Measurements from ENCODE around the gene ITIH3. TPM values are rescaled to one million over a fixed set of nuclear protein-coding genes. Genes with fewer than 3 reads are reported as not detected.
A peak's percentile ranks its signal among the peaks of the same experiment; 100 is the strongest.

Gene ITIH3
- total RNA-seq, 4 donors from 2014 or later: 0.48 to 11.8 (median 5.6) TPM

DNA sequence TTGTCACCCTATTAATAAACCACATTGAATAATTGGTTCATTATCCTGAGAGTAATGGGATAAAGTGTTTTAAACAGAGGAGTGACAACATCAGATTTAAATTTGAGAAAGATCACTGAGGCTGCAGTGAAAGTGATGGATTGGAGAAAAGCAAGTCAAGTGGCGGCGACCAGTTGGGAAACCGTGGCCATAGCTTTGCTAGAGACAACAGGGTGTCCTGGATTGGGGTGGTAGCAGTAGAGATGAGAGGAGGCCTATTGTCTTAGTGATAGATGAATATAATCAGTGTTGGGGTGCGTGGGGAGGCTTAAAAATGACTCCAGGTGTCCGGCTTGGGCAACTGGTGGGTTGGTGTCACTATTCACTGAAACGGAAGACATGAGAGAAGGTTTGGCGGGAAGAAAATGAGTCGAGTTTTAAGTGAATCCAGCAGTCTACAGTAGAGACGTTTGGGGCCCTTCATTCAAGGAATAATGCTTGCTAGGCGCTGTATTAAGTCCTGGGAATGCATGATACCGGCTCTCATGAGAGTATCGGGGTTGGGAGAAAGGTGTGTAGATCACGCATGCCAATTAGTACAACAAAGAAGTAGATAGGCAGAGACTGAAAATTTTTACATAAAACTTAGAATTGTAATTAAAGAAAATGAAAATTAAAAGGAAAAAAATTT is 24.7 kb upstream of the ITIH3 start:
- Histone ChIP-seq H3K36me3 (no peaks in the 10 kb centered on the region), H3K27me3 (no peaks in the 10 kb centered on the region), H3K27ac (peak overlapping the region; percentile 24 to 77), H3K4me1 (peaks cover 0 to 8% of the 10 kb centered on the region in 2 donors), H3K9me3 (no peaks in the 10 kb centered on the region), H3K4me3 (peak overlapping the region; percentile 88 to 91)
- intact Hi-C loops (cut with DNase I; ENCODE audit: low total_unique reads): no loop called here
- TF ChIP-seq, protein P1, sequence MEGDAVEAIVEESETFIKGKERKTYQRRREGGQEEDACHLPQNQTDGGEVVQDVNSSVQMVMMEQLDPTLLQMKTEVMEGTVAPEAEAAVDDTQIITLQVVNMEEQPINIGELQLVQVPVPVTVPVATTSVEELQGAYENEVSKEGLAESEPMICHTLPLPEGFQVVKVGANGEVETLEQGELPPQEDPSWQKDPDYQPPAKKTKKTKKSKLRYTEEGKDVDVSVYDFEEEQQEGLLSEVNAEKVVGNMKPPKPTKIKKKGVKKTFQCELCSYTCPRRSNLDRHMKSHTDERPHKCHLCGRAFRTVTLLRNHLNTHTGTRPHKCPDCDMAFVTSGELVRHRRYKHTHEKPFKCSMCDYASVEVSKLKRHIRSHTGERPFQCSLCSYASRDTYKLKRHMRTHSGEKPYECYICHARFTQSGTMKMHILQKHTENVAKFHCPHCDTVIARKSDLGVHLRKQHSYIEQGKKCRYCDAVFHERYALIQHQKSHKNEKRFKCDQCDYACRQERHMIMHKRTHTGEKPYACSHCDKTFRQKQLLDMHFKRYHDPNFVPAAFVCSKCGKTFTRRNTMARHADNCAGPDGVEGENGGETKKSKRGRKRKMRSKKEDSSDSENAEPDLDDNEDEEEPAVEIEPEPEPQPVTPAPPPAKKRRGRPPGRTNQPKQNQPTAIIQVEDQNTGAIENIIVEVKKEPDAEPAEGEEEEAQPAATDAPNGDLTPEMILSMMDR (IDR thresholded peaks at IDR 0.05): no peak
- no peak for TF ChIP-seq POLR2A (IDR thresholded peaks at IDR 0.05)
- DNase-seq: no peak

DNA sequence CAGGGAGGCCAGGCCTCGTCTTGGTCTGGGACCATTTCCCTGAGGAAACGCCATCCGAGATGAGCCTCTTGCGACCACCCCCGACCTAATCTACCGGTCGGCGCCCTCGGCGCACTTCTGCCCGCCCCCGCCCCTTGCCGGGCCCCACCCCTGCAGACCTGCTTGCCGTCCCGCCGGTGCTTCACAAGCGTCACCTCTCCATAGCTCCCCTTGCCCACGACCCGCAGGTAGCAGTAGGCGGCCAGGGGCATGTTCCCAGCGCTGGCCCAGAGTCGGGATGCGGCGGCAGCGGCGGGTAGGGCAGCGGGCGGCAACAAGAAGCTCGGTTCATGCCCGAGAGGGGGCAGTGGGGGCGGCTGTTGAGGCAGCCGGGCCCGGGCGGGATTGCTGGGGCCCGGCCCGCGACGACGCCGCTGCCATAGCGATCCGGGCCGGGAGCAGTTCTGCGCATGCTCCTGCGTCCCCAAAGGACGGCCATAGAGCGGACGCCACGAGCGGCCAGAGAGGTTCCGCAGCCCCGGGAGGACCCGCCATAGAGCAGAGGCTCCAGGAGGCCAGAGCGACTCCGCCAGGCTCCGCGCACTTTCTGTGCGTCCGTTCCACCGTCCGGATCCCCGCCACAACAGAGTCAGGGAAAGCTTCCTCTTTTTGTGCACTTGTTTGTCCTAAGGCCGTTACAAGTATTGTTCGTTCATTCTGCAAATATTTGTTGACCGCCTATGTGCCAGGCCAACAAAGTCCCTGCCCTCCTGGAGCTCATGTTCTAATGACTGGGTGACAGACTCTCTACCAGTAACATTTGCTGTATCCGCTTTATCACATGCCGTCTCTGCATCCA is 23.9 kb upstream of the ITIH3 start, which contains the start of gene NEK4:
TSS of gene NEK4 (minus strand) at position 445 of the 838 bp plus-strand sequence. CDS start at position 251, 194 bp downstream.
- Histone ChIP-seq H3K4me1 (peaks cover 0 to 8% of the 10 kb centered on the region in 2 donors), H3K27me3 (no peaks in the 10 kb centered on the region), H3K27ac (peak within 1 kb of the TSS; percentile 77), H3K4me3 (peak within 1 kb of the TSS; percentile 88 to 91), H3K9me3 (no peaks in the 10 kb centered on the region), H3K36me3 (no peaks in the 10 kb centered on the region)
- peak; percentile 87 to 90 for DNase-seq
- TF ChIP-seq POLR2A (IDR thresholded peaks at IDR 0.05): peak; percentile 42 to 53
- TF ChIP-seq, protein P1 (IDR thresholded peaks at IDR 0.05): peak; percentile 3 to 25 (median 10)
- intact Hi-C loops (cut with DNase I; ENCODE audit: low total_unique reads): no loop called here

DNA sequence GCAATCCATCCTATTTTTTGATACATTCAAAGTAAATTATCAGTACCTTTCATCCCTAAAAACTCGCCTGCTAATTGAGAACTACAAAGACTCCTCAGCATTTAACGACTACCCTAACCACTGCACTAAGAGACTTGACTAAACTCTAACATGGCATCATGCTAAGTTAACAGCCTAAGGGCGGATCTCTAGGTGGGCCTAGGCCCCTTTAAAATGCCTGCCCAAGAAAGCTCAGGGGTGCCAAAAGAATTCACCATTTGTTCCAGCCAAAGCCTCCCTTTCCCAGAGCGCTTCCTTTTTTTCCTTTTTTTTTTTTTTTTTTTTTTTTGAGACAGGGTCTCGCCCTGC is 23.3 kb upstream of the ITIH3 start:
- H3K36me3 ChIP-seq: no peaks in the 10 kb centered on the region
- no peak for DNase-seq
- H3K9me3 ChIP-seq: no peaks in the 10 kb centered on the region
- intact Hi-C loops (cut with DNase I; ENCODE audit: low total_unique reads): no loop called here
- no peaks in the 10 kb centered on the region for H3K27me3 ChIP-seq
- peaks cover 0 to 8% of the 10 kb centered on the region in 2 donors for H3K4me1 ChIP-seq
- no peak for TF ChIP-seq POLR2A (IDR thresholded peaks at IDR 0.05)
- TF ChIP-seq, protein P1 (IDR thresholded peaks at IDR 0.05): no peak
- H3K27ac ChIP-seq: peak overlapping the region; percentile 77
- peak overlapping the region; percentile 88 to 91 for H3K4me3 ChIP-seq

DNA sequence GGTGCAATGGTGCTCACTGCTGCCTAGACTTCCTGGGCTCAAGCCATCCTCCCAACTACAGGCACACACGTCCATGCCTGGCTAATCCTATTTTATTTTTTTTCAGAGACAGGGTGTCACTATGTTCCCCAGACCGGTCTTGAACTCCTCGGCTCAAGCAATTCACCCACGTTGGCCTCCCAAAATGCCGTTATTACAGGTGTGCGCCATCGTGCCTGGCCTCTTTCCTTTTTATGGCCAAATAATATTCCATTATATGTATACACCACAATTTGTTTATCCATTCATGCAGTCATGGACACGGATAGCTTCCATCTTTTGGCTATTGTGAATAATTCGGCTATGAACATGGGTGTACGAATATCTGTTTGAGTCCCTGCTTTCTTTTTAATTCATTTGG is 22.9 kb upstream of the ITIH3 start:
- peaks cover 0 to 8% of the 10 kb centered on the region in 2 donors for H3K4me1 ChIP-seq
- H3K36me3 ChIP-seq: no peaks in the 10 kb centered on the region
- intact Hi-C loops (cut with DNase I; ENCODE audit: low total_unique reads): no loop called here
- DNase-seq: no peak
- no peak for TF ChIP-seq POLR2A (IDR thresholded peaks at IDR 0.05)
- TF ChIP-seq, protein P1 (IDR thresholded peaks at IDR 0.05): no peak
- no peaks in the 10 kb centered on the region for H3K27me3 ChIP-seq
- H3K27ac ChIP-seq: peak overlapping the region in 1 of 2 donors; percentile 77
- H3K4me3 ChIP-seq: no peak overlapping the region
- no peaks in the 10 kb centered on the region for H3K9me3 ChIP-seq

All from uterus (tissue), 4 donors.